Thyroid gland (tissue), 4 donors: ENCODE data around the gene CAMTA2.

ENCODE experiments used
- POLR2A ChIP-seq, 2 donors: fragments of 450-650 bp; IDR thresholded peaks; one replicate each; pipeline ENCODE4 v1.6.1; 2017; ENCODE audit warnings: antibody characterized with exemption in 2 of 2, mild to moderate bottlenecking in 2 of 2, moderate library complexity in 1 of 2
- TF ChIP-seq, protein P1 (sequence below), 6 experiments: fragments of 200-600 bp in 3 of 6; fragments of 450-650 bp in 3 of 6; sonication (generic) in 3 of 6; IDR thresholded peaks; one replicate each; pipeline ENCODE4 v1.5.1; 2016 to 2019; ENCODE audit warnings: antibody characterized with exemption in 6 of 6, mild to moderate bottlenecking in 2 of 6, inconsistent platforms in 1 of 6, moderate library complexity in 1 of 6

DNA sequence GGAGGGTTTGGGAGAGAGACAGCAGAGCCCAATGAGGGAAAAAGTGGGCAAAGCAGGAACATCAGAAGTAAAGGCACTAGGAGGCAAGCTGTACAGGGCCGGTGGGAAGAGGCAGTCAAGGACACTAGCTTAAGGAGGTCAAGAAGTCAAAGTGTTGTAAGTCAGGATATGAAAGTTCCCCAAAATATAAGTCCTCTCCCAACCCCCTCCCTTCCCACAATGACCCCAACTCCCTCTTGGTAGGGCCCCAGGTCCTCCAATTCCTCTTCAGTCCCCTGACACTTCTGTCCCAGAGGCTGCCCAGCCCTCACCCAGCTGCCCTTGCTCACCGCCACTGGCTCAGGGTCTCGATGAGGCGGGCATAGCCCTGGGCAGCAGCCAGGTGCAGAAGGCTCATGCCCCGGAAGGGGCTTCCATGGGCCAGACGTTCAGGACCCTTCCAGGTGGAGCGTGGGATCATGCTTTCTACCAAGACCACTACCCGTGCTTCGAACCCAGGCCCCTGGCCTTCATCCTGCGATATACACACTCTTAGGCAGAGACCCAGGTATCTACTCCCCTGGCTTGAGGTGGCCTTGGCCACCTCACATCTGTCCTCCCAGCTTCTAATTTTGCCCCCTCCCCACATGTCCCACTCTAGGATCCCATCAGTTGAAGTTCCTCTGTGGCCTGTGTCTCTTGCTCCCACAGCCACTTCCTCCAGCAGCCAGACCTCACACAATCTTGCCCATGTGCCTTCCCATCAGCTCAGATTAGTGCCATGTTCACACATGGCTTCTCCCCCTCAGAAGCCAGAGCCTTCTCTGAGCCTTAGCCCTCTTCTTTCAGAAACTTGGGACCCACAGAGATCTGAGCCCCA is 14.0 kb downstream of the CAMTA2 start:
- TF ChIP-seq POLR2A (IDR thresholded peaks at IDR 0.05) = no peak
- TF ChIP-seq, protein P1, sequence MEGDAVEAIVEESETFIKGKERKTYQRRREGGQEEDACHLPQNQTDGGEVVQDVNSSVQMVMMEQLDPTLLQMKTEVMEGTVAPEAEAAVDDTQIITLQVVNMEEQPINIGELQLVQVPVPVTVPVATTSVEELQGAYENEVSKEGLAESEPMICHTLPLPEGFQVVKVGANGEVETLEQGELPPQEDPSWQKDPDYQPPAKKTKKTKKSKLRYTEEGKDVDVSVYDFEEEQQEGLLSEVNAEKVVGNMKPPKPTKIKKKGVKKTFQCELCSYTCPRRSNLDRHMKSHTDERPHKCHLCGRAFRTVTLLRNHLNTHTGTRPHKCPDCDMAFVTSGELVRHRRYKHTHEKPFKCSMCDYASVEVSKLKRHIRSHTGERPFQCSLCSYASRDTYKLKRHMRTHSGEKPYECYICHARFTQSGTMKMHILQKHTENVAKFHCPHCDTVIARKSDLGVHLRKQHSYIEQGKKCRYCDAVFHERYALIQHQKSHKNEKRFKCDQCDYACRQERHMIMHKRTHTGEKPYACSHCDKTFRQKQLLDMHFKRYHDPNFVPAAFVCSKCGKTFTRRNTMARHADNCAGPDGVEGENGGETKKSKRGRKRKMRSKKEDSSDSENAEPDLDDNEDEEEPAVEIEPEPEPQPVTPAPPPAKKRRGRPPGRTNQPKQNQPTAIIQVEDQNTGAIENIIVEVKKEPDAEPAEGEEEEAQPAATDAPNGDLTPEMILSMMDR (IDR thresholded peaks at IDR 0.05) = no peak
